IMR-90 (cell line): ENCODE results near the gene ACOX1. TPM values are rescaled to one million over a fixed set of nuclear protein-coding genes. Genes with fewer than 3 reads are reported as not detected.

Source experiments
- ATAC-seq: fragments of 200-7000 bp; cut with Tn5 transposase; 2 replicates; pipeline ENCODE4 v1.9.1; 2020; ENCODE audit warnings: low read depth, mild to moderate bottlenecking, moderate library complexity
- BruUV-seq: library from RNA; stranded (reverse); fragments of 400-500 nt; replicated peaks from 2 replicates; lab custom pipeline; 2021; lab: Mats Ljungman, UMichigan
- CTCF ChIA-PET: fragments of 300-600 bp; formaldehyde crosslinking; extraction: SDS; loops from one replicate; lab custom pipeline; 2021; ENCODE audit warnings: antibody characterized with exemption; lab: Yijun Ruan, JAX
- POLR2A ChIA-PET: fragments of 300-600 bp; sonication (Branson Sonifier 250); formaldehyde crosslinking; loops from one replicate; lab custom pipeline; 2022; ENCODE audit warnings: antibody characterized with exemption; ENCODE audit not compliant: unreplicated experiment; lab: Charles Lee
- DNase-seq: peaks from one replicate; pipeline ENCODE4 v3.0.0; 2013
- H2AFZ ChIP-seq: replicated peaks from 2 replicates; pipeline ENCODE3; 2013; ENCODE audit warnings: low read length, mild to moderate bottlenecking; ENCODE audit not compliant: poor library complexity
- H2AK5ac ChIP-seq: 2 replicates; pipeline ENCODE4 v1.6.1; 2013; ENCODE audit warnings: low read depth, low read length, inconsistent platforms
- H2AK9ac ChIP-seq: replicated peaks from 2 replicates; pipeline ENCODE3; 2013; ENCODE audit warnings: mild to moderate bottlenecking, low read depth, low read length, moderate library complexity; ENCODE audit not compliant: poor library complexity
- H2BK120ac ChIP-seq: 2 replicates; pipeline ENCODE4 v1.6.1; 2013; ENCODE audit warnings: low read depth, low read length, inconsistent platforms
- H2BK15ac ChIP-seq: 3 replicates; pipeline ENCODE4 v1.6.1; 2013; ENCODE audit warnings: low read depth, low read length, inconsistent platforms
- H2BK20ac ChIP-seq: 2 replicates; pipeline ENCODE4 v1.6.1; 2013; ENCODE audit warnings: low read depth, mild to moderate bottlenecking, inconsistent platforms, low read length, moderate library complexity
- H2BK5ac ChIP-seq: 2 replicates; pipeline ENCODE4 v1.6.1; 2013; ENCODE audit warnings: mild to moderate bottlenecking, low read depth, low read length, inconsistent platforms; ENCODE audit not compliant: poor library complexity, severe bottlenecking
- H3K14ac ChIP-seq: replicated peaks from 2 replicates; pipeline ENCODE4 v1.6.1; 2013; ENCODE audit warnings: low read depth, low read length, inconsistent platforms
- H3K18ac ChIP-seq: 2 replicates; pipeline ENCODE4 v1.6.1; 2013; ENCODE audit warnings: low read depth, low read length, control low read depth
- H3K23ac ChIP-seq: 2 replicates; pipeline ENCODE4 v1.6.1; 2013; ENCODE audit warnings: low read depth, low read length, inconsistent platforms
- H3K27ac ChIP-seq: 2 replicates; pipeline ENCODE4 v1.5.1; 2013; ENCODE audit warnings: mild to moderate bottlenecking, control low read depth, low read length; ENCODE audit not compliant: insufficient read depth
- H3K27me3 ChIP-seq: 2 replicates; pipeline ENCODE4 v1.6.1; 2013; ENCODE audit warnings: low read length; ENCODE audit not compliant: control insufficient read depth, insufficient read depth
- H3K36me3 ChIP-seq: 2 replicates; pipeline ENCODE4 v1.6.1; 2013; ENCODE audit warnings: low read length, mixed read lengths; ENCODE audit not compliant: control insufficient read depth, insufficient read depth
- H3K4ac ChIP-seq: 2 replicates; pipeline ENCODE4 v1.6.1; 2013; ENCODE audit warnings: low read depth, low read length, inconsistent platforms
- H3K4me1 ChIP-seq: 2 replicates; pipeline ENCODE4 v1.6.1; 2013; ENCODE audit warnings: low read length, mixed read lengths; ENCODE audit not compliant: control insufficient read depth, insufficient read depth
- H3K4me2 ChIP-seq: 2 replicates; pipeline ENCODE4 v1.6.1; 2013; ENCODE audit warnings: low read depth, mild to moderate bottlenecking, control low read depth, low read length, moderate library complexity
- H3K4me3 ChIP-seq: 2 replicates; pipeline ENCODE4 v1.5.1; 2013; ENCODE audit warnings: low read depth, mild to moderate bottlenecking, control low read depth, low read length, moderate library complexity; ENCODE audit not compliant: insufficient read depth
- H3K56ac ChIP-seq: 2 replicates; pipeline ENCODE4 v1.6.1; 2013; ENCODE audit warnings: low read length, inconsistent platforms; ENCODE audit not compliant: insufficient read depth; ENCODE audit errors: extremely low read depth
- H3K79me1 ChIP-seq, 2 experiments: 2 replicates each; pipeline ENCODE4 v1.6.1; 2013; ENCODE audit warnings: low read length in 2 of 2, inconsistent platforms in 1 of 2, low read depth in 1 of 2
- H3K9ac ChIP-seq: 2 replicates; pipeline ENCODE4 v1.6.1; 2013; ENCODE audit warnings: low read depth, low read length, control low read depth
- H3K9me1 ChIP-seq: 2 replicates; pipeline ENCODE4 v1.6.1; 2013; ENCODE audit warnings: low read length, inconsistent platforms; ENCODE audit not compliant: insufficient read depth
- H3K9me3 ChIP-seq: 2 replicates; pipeline ENCODE4 v1.6.1; 2013; ENCODE audit warnings: low read length; ENCODE audit not compliant: control insufficient read depth, insufficient read depth
- H4K20me1 ChIP-seq: 2 replicates; pipeline ENCODE4 v1.6.1; 2013; ENCODE audit warnings: low read length, inconsistent platforms; ENCODE audit not compliant: insufficient read depth
- H4K5ac ChIP-seq: 2 replicates; pipeline ENCODE4 v1.6.1; 2013; ENCODE audit warnings: mild to moderate bottlenecking, low read depth, low read length, control low read depth
- H4K8ac ChIP-seq, 2 experiments: 2 replicates each; pipeline ENCODE4 v1.6.1; 2013; ENCODE audit warnings: low read depth in 2 of 2, low read length in 2 of 2, control low read depth in 1 of 2, inconsistent platforms in 1 of 2
- H4K91ac ChIP-seq: 2 replicates; pipeline ENCODE4 v1.6.1; 2013; ENCODE audit warnings: low read depth, low read length, inconsistent platforms; ENCODE audit not compliant: insufficient read depth
- BHLHE40 ChIP-seq: fragments of 150-350 bp; IDR thresholded peaks from 2 replicates; pipeline ENCODE4 v1.6.1; 2016; ENCODE audit warnings: mild to moderate bottlenecking, low read depth, low read length
- CEBPB ChIP-seq: IDR thresholded peaks from 2 replicates; pipeline ENCODE4 v1.6.1; 2012; ENCODE audit warnings: low read depth, low read length, improper control_type of control experiment
- CHD1 ChIP-seq: IDR thresholded peaks from 2 replicates; pipeline ENCODE4 v1.6.1; 2012; ENCODE audit warnings: low read depth, low read length, improper control_type of control experiment
- CTCF ChIP-seq: conservative IDR thresholded peaks from 2 replicates; pipeline ENCODE4 v1.5.1; 2012; ENCODE audit warnings: mild to moderate bottlenecking, low read depth, low read length, improper control_type of control experiment
- ELK1 ChIP-seq: fragments of 150-350 bp; IDR thresholded peaks from 2 replicates; pipeline ENCODE4 v1.6.1; 2016; ENCODE audit warnings: low read depth, mild to moderate bottlenecking, low read length, moderate library complexity, borderline replicate concordance
- FOS ChIP-seq: fragments of 150-350 bp; IDR thresholded peaks from 2 replicates; pipeline ENCODE4 v1.6.1; 2016; ENCODE audit warnings: low read depth, low read length
- MAFK ChIP-seq: IDR thresholded peaks from 2 replicates; pipeline ENCODE4 v1.6.1; 2012; ENCODE audit warnings: low read depth, low read length, improper control_type of control experiment
- MAZ ChIP-seq: IDR thresholded peaks from 2 replicates; pipeline ENCODE4 v1.6.1; 2012; ENCODE audit warnings: low read depth, mild to moderate bottlenecking, low read length, improper control_type of control experiment, moderate library complexity, borderline replicate concordance
- MXI1 ChIP-seq: IDR thresholded peaks from 2 replicates; pipeline ENCODE4 v1.6.1; 2012; ENCODE audit warnings: low read depth, mild to moderate bottlenecking, low read length, moderate library complexity, borderline replicate concordance
- NFE2L2 ChIP-seq: fragments of 150-350 bp; IDR thresholded peaks from 2 replicates; pipeline ENCODE4 v1.6.1; 2016; ENCODE audit warnings: low read depth, mild to moderate bottlenecking, low read length
- POLR2A ChIP-seq: IDR thresholded peaks from 2 replicates; pipeline ENCODE4 v1.6.1; 2012; ENCODE audit warnings: mild to moderate bottlenecking, low read depth, low read length
- RAD21 ChIP-seq: IDR thresholded peaks from 2 replicates; pipeline ENCODE4 v1.6.1; 2012; ENCODE audit warnings: low read length, improper control_type of control experiment
- RCOR1 ChIP-seq: IDR thresholded peaks from 2 replicates; pipeline ENCODE4 v1.6.1; 2012; ENCODE audit warnings: mild to moderate bottlenecking, low read length, improper control_type of control experiment; ENCODE audit not compliant: insufficient replicate concordance
- RFX5 ChIP-seq: IDR thresholded peaks from 2 replicates; pipeline ENCODE4 v1.8.0; 2012; ENCODE audit warnings: low read depth, mild to moderate bottlenecking, low read length, moderate library complexity
- SMC3 ChIP-seq: fragments of 150-350 bp; IDR thresholded peaks from 2 replicates; pipeline ENCODE4 v1.6.1; 2016; ENCODE audit warnings: low read depth, mild to moderate bottlenecking, antibody characterized with exemption, low read length, moderate library complexity
- USF2 ChIP-seq: fragments of 150-350 bp; IDR thresholded peaks from 2 replicates; pipeline ENCODE4 v1.6.1; 2017; ENCODE audit warnings: mild to moderate bottlenecking, antibody characterized with exemption, low read length, low read depth
- WGBS, 2 experiments: methylation state at CpG; one replicate each; pipeline versions ENCODE4 v1.1.5 to v1.1.7; 2013; ENCODE audit warnings: missing lambda C conversion rate in 2 of 2; ENCODE audit not compliant: insufficient read length in 1 of 2; ENCODE audit errors: extremely low coverage in 2 of 2; 5-methylcytosine and 5-hydroxymethylcytosine counted together
- dilution Hi-C: fragments of 300-500 bp; cut with HindIII; formaldehyde crosslinking; loops from one replicate; pipeline ENCODE4 v1.14.3; 2018; ENCODE audit warnings: low sequenced_read_pairs; ENCODE audit not compliant: unreplicated experiment
- in situ Hi-C: fragments of 300-500 bp; cut with MboI; formaldehyde crosslinking; loops from 3 replicates; pipeline ENCODE4 v1.14.3; 2019; ENCODE audit warnings: low sequenced_read_pairs, inconsistent platforms, mixed read lengths
- intact Hi-C: fragments of 100-400 bp; cut with micrococcal nuclease; formaldehyde crosslinking; loops from 2 replicates; pipeline ENCODE4 v1.10.0; 2022
- polyA plus RNA-seq, 3 experiments: library from polyadenylated mRNA; depleted of rRNA; stranded (reverse); fragments of >200 nt; gene quantifications; 2 replicates each; pipeline ENCODE4 v1.2.3, GENCODE V29; 2012; ENCODE audit warnings: low replicate concordance in 1 of 3
- total RNA-seq: library from RNA; depleted of rRNA; stranded (reverse); fragments of >200 nt; gene quantifications from 2 replicates; pipeline ENCODE4 v1.2.3, GENCODE V29; 2012

Gene ACOX1
- total and polyA plus RNA-seq, 2 of the 4 experiments (the other 2 are of a cell fraction): 16.1 to 94.8 TPM

GRCh38 chr17:76018801-76019200 is 39.8 kb upstream of the ACOX1 start:
- H3K4me2 ChIP-seq: no peak overlapping the region
- no peak for TF ChIP-seq CHD1
- no peak for TF ChIP-seq USF2
- TF ChIP-seq MXI1: no peak
- TF ChIP-seq CTCF: no peak
- no peak for TF ChIP-seq NFE2L2
- no peak for TF ChIP-seq SMC3
- TF ChIP-seq RCOR1: no peak
- no peak for TF ChIP-seq BHLHE40
- TF ChIP-seq RFX5: no peak
- TF ChIP-seq MAZ: no peak
- no peak for TF ChIP-seq FOS
- TF ChIP-seq ELK1: no peak
- no peak for TF ChIP-seq CEBPB
- no peak for TF ChIP-seq RAD21
- no peak for TF ChIP-seq MAFK
- no peak for TF ChIP-seq POLR2A
- H2BK5ac ChIP-seq: no peak overlapping the region
- no peaks in the 10 kb centered on the region for H3K9me3 ChIP-seq
- ChIA-PET CTCF (no interaction called here), POLR2A (no interaction called here)
- no peaks in the 10 kb centered on the region for H3K9me1 ChIP-seq
- in situ Hi-C loops: loop anchor here (10.0 kb wide), 1 partner anchor 276 kb away; no protein-coding TSS in a partner anchor
- ATAC-seq (no peak), DNase-seq (no peak)
- no peak overlapping the region for H2BK120ac ChIP-seq
- H4K5ac ChIP-seq: no peak overlapping the region
- H4K91ac ChIP-seq: no peak overlapping the region
- H3K27me3 ChIP-seq: peaks cover 32% of the 10 kb centered on the region
- no peak overlapping the region for H3K23ac ChIP-seq
- H3K4me1 ChIP-seq: peaks cover 3% of the 10 kb centered on the region; the same call in 1 of the 2 replicates
- no peaks in the 10 kb centered on the region for H3K36me3 ChIP-seq
- no peak overlapping the region for H3K56ac ChIP-seq
- H3K27ac ChIP-seq: no peak overlapping the region
- H2AFZ ChIP-seq: no peak overlapping the region
- H3K14ac ChIP-seq: no peak overlapping the region
- H3K79me1 ChIP-seq: no peaks in the 10 kb centered on the region
- intact Hi-C loops: no loop called here
- H3K18ac ChIP-seq: no peak overlapping the region
- no TSS peak for BruUV-seq
- H4K20me1 ChIP-seq: no peaks in the 10 kb centered on the region
- dilution Hi-C loops: no loop called here
- H3K4me3 ChIP-seq: no peak overlapping the region
- H2BK15ac ChIP-seq: no peak overlapping the region
- H4K8ac ChIP-seq: no peak overlapping the region
- WGBS, 2 experiments: 57% methylated on average over 4 of the region's 13 CpGs; no CpG with 5 or more reads in 1 of the 2 experiments
- H2BK20ac ChIP-seq: no peak overlapping the region
- no peak overlapping the region for H3K9ac ChIP-seq
- H2AK9ac ChIP-seq: no peak overlapping the region
- H2AK5ac ChIP-seq: no peak overlapping the region
- H3K4ac ChIP-seq: no peak overlapping the region
